ENCODE data around the gene PHF23. TPM values are rescaled to one million over a fixed set of nuclear protein-coding genes. Genes with fewer than 3 reads are reported as not detected.
A peak's percentile ranks its signal among the peaks of the same experiment; 100 is the strongest.

Gene PHF23
- 105 and 110 TPM in 2 replicates for total RNA-seq (2021)
- long read RNA-seq, transcript PHF23-201 (5 exons, 2,037 nt) = major isoform, 29 of 178 reads
- long read RNA-seq, transcript PHF23-205 (5 exons, 1,768 nt) = minor isoform, 5 of 178 reads
- long read RNA-seq, partial matches to known transcripts = 18 of 178 reads
- long read RNA-seq, other reads (novel, unspliced or antisense) = 123 of 178 reads

DNA sequence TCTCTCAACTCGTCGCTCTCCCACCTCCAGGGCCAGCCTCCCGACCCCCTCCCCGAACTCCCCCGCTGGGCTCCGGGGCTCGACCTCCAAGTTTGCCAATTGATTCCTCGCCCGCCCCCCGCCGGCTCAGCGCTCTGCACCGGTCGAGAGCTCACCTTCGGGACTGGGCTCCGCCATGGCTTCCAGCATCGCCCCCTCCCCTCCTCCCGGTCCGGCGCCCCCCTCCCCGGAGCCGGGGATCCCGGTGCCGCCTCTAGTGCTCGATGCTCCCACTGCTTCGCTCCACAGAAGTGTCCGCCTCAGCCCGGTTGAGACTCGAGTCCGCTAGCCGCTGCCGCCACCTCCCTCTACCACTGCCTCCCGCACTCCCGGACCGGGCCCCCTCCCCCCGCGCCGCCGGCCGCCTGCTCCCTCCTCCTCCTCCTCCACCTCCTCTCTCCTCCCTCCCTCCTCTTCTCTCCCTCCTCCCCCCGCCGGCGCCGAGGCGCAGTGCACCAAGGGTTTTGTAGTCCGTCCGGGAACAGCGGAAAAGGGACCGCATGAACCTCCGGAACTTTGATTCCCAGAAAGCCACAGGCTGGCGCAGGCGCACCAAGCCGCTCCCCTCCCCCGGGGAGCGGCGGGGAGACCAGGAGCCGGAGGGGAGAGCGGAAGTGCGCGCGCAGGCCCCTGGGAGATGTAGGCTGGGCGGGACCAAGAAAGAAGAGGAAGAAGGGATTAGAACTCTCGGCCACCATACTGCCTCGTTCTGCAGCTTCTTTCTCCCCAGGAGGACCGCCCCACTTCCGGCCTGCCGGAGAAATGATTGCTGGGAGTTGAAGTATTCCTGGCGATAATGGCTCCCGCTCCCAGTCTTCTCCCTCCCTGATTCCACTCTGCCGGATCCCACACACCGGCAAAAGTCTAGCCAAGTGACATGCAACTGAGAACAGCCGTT is at the start of gene PHF23:
Gene PHF23, minus strand, starts transcription at position 367 of the 937 bp plus-strand sequence. Its CDS starts 178 bp downstream, at position 189.
- Histone ChIP-seq H3K14ac (ENCODE audit: insufficient read depth, low read length) (peak within 1 kb of the TSS; percentile 66), H4K5ac (ENCODE audit: insufficient read length, low read depth, low read length) (no peak within 1 kb of the TSS), H4K20me1 (ENCODE audit: control insufficient read depth, insufficient read depth, insufficient read length) (no peaks in the 10 kb centered on the region), H2AFZ (ENCODE audit: low read length) (no peak within 1 kb of the TSS), H3K4me2 (ENCODE audit: insufficient read depth, insufficient read length, low read length) (peak within 1 kb of the TSS; percentile 61), H3K18ac (ENCODE audit: insufficient read length, low read depth, low read length) (peak within 1 kb of the TSS; percentile 51), H3K4ac (ENCODE audit: low read depth, low read length) (no peak within 1 kb of the TSS), H3K79me2 (ENCODE audit: insufficient read depth, low read length) (peaks cover 8% of the 10 kb centered on the region; the same call in 1 of the 2 replicates), H2BK12ac (ENCODE audit: insufficient read length, low read depth, low read length) (no peak within 1 kb of the TSS), H2BK15ac (ENCODE audit: low read depth, low read length) (no peak within 1 kb of the TSS), H2BK20ac (ENCODE audit: low read depth, low read length, poor library complexity, severe bottlenecking) (no peak within 1 kb of the TSS), H3K9me3 (ENCODE audit: control insufficient read depth, low read depth, low read length) (no peaks in the 10 kb centered on the region), H3K27me3 (ENCODE audit: insufficient read depth, low read length) (no peaks in the 10 kb centered on the region), H3K9ac (ENCODE audit: extremely low read depth, insufficient read length, low read length) (peak within 1 kb of the TSS; percentile 72), H3K23me2 (ENCODE audit: insufficient read length, low read depth, low read length, poor library complexity, severe bottlenecking) (peaks cover 7% of the 10 kb centered on the region), H3K4me1 (ENCODE audit: insufficient read depth, low read length) (no peaks in the 10 kb centered on the region), H3T11ph (ENCODE audit: low read length) (no peak within 1 kb of the TSS), H2AK5ac (ENCODE audit: insufficient read length, low read length) (no peak within 1 kb of the TSS), H4K8ac (replicated peaks; ENCODE audit: insufficient read length, low read depth, low read length) (no peak within 1 kb of the TSS), H3K27ac (ENCODE audit: insufficient read length, low read depth, low read length) (no peak within 1 kb of the TSS), H3K79me1 (ENCODE audit: insufficient read depth, low read depth, low read length, poor library complexity, severe bottlenecking) (peaks cover 9% of the 10 kb centered on the region), H2BK120ac (ENCODE audit: low read depth, low read length, poor library complexity, severe bottlenecking) (no peak within 1 kb of the TSS), H2BK5ac (ENCODE audit: insufficient read length, low read length) (no peak within 1 kb of the TSS), H3K23ac (ENCODE audit: insufficient read length, low read depth, low read length) (no peak within 1 kb of the TSS), H4K91ac (ENCODE audit: insufficient read length, low read depth, low read length) (no peak within 1 kb of the TSS), H3K56ac (ENCODE audit: insufficient read length, low read depth, low read length) (no peak within 1 kb of the TSS)
- TF ChIP-seq, protein P1, sequence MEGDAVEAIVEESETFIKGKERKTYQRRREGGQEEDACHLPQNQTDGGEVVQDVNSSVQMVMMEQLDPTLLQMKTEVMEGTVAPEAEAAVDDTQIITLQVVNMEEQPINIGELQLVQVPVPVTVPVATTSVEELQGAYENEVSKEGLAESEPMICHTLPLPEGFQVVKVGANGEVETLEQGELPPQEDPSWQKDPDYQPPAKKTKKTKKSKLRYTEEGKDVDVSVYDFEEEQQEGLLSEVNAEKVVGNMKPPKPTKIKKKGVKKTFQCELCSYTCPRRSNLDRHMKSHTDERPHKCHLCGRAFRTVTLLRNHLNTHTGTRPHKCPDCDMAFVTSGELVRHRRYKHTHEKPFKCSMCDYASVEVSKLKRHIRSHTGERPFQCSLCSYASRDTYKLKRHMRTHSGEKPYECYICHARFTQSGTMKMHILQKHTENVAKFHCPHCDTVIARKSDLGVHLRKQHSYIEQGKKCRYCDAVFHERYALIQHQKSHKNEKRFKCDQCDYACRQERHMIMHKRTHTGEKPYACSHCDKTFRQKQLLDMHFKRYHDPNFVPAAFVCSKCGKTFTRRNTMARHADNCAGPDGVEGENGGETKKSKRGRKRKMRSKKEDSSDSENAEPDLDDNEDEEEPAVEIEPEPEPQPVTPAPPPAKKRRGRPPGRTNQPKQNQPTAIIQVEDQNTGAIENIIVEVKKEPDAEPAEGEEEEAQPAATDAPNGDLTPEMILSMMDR (conservative IDR thresholded peaks at IDR 0.05) = no peak
- Mint-ChIP-seq H3K27me3 (ENCODE audit: low read depth) (no peaks in the 10 kb centered on the region; the same call in 1 of the 2 replicates), H3K4me1 (peaks cover 42 to 52% of the 10 kb centered on the region in 2 experiments), H3K27ac (peak within 1 kb of the TSS; percentile 95 to 99 (median 97); a peak in 6 of 7 replicates), H3K9me3 (peaks cover 0 to 2% of the 10 kb centered on the region in 2 experiments; a peak in 2 of 5 replicates), H3K36me3 (ENCODE audit: insufficient read depth in 1 of 3, low read depth in 3 of 3) (peaks cover 33 to 63% (median 55%) of the 10 kb centered on the region in 3 experiments), H3K4me3 (peak within 1 kb of the TSS; percentile 95 to 97)
- no CpG with 5 or more reads among the region's 72 CpGs for WGBS (ENCODE audit: extremely low coverage, insufficient read length, low lambda C conversion rate)
- DNase-seq = peak; percentile 100
